ENCODE data around the gene SQSTM1. TPM values are rescaled to one million over a fixed set of nuclear protein-coding genes. Genes with fewer than 3 reads are reported as not detected.
A peak's percentile ranks its signal among the peaks of the same experiment; 100 is the strongest.

The SQSTM1 gene
- total RNA-seq, 1 donor from 2014 or later = 97.0 TPM

DNA sequence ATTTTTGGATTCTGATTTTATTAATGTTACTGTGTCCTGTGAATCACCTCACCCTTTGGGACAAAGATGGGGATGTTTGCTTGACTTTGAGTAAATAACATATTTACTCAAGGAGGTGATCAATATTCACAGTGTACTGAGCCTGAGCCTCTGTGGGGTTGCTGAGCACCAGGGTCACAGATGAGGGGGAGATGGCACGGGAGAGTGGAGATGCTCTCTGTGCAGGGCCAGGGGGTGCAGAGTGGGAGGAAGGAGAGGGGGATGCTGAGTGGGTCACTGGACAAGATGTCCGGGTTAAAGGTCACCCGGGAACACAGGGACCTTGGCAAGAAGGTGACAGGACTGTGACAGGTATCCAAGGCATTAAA lies 4.0 kb downstream of the SQSTM1 start:
- peaks cover 30% of the 10 kb centered on the region for H3K4me1 Mint-ChIP-seq (ENCODE audit: low read depth, unreplicated experiment)
- H3K4me3 Mint-ChIP-seq (ENCODE audit: unreplicated experiment) = peak overlapping the region; percentile 6
- peaks cover 10% of the 10 kb centered on the region for H3K9me3 Mint-ChIP-seq (ENCODE audit: unreplicated experiment)
- no peak for DNase-seq
- H3K36me3 Mint-ChIP-seq (ENCODE audit: unreplicated experiment) = peaks cover 4% of the 10 kb centered on the region
- TF ChIP-seq, protein P1, sequence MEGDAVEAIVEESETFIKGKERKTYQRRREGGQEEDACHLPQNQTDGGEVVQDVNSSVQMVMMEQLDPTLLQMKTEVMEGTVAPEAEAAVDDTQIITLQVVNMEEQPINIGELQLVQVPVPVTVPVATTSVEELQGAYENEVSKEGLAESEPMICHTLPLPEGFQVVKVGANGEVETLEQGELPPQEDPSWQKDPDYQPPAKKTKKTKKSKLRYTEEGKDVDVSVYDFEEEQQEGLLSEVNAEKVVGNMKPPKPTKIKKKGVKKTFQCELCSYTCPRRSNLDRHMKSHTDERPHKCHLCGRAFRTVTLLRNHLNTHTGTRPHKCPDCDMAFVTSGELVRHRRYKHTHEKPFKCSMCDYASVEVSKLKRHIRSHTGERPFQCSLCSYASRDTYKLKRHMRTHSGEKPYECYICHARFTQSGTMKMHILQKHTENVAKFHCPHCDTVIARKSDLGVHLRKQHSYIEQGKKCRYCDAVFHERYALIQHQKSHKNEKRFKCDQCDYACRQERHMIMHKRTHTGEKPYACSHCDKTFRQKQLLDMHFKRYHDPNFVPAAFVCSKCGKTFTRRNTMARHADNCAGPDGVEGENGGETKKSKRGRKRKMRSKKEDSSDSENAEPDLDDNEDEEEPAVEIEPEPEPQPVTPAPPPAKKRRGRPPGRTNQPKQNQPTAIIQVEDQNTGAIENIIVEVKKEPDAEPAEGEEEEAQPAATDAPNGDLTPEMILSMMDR (IDR thresholded peaks at IDR 0.05; ENCODE audit: partially characterized antibody, unreplicated experiment) = no peak
- peaks cover 8% of the 10 kb centered on the region for H3K27me3 Mint-ChIP-seq (ENCODE audit: unreplicated experiment)
- no peak overlapping the region for H3K27ac Mint-ChIP-seq (ENCODE audit: unreplicated experiment)

DNA sequence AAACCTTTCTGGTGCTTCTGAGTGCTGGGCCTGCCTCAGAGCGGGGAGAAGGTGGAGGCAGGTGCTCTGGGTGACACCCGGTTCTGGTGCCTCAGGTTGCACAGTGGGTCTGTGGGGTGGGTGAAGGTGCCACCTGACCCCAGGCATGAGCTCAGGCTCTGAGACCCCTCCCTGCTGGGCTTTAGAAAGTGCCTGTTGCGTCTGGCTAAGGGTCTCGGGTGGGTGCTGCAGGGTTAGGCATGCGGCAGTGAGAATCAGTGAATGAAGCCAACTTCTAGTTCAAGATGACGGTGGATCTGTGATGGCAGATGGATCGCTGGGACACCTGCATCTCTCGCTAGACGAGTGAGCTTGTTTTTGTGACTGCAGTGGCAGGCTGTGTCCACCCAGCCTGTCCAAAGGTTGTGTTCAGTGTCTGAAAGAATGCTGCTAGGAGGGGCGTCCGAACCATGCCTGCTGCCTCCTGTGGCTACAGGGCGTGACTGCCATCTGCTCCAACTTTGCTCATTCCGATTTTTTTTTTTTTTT lies 5.0 kb downstream of the SQSTM1 start:
- Mint-ChIP-seq H3K4me1 (ENCODE audit: low read depth, unreplicated experiment) (peaks cover 27% of the 10 kb centered on the region), H3K36me3 (ENCODE audit: unreplicated experiment) (peaks cover 10% of the 10 kb centered on the region), H3K4me3 (ENCODE audit: unreplicated experiment) (no peak overlapping the region), H3K27me3 (ENCODE audit: unreplicated experiment) (peaks cover 8% of the 10 kb centered on the region), H3K27ac (ENCODE audit: unreplicated experiment) (peak overlapping the region; percentile 76), H3K9me3 (ENCODE audit: unreplicated experiment) (peaks cover 12% of the 10 kb centered on the region)
- DNase-seq = no peak
- TF ChIP-seq, protein P1 (IDR thresholded peaks at IDR 0.05; ENCODE audit: partially characterized antibody, unreplicated experiment) = no peak

DNA sequence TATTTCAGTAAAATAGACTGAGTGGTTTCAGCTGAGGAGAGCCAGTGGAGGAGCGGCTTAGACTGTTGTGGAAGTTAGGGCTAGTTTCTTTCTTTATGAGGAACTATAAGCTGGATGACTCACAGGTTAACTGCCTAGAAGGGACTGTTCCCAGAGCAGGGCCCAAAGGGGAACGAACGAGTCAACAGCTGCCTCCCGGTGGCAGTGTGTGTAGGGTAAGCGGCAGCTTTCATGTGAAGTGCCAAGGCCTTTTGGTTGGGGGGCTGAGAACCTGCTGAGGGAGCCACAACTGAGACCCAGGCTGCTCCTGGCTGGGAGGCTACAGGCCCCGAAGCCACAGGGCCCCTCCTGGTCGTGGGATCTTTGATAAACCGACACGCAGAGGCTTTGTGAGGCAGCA lies 7.0 kb downstream of the SQSTM1 start:
- peaks cover 13% of the 10 kb centered on the region for H3K9me3 Mint-ChIP-seq (ENCODE audit: unreplicated experiment)
- H3K4me3 Mint-ChIP-seq (ENCODE audit: unreplicated experiment) = no peak overlapping the region
- peaks cover 20% of the 10 kb centered on the region for H3K4me1 Mint-ChIP-seq (ENCODE audit: low read depth, unreplicated experiment)
- H3K27ac Mint-ChIP-seq (ENCODE audit: unreplicated experiment) = peak overlapping the region; percentile 52
- DNase-seq = peak; percentile 33
- peaks cover 6% of the 10 kb centered on the region for H3K27me3 Mint-ChIP-seq (ENCODE audit: unreplicated experiment)
- peaks cover 17% of the 10 kb centered on the region for H3K36me3 Mint-ChIP-seq (ENCODE audit: unreplicated experiment)
- TF ChIP-seq, protein P1 (IDR thresholded peaks at IDR 0.05; ENCODE audit: partially characterized antibody, unreplicated experiment) = no peak

DNA sequence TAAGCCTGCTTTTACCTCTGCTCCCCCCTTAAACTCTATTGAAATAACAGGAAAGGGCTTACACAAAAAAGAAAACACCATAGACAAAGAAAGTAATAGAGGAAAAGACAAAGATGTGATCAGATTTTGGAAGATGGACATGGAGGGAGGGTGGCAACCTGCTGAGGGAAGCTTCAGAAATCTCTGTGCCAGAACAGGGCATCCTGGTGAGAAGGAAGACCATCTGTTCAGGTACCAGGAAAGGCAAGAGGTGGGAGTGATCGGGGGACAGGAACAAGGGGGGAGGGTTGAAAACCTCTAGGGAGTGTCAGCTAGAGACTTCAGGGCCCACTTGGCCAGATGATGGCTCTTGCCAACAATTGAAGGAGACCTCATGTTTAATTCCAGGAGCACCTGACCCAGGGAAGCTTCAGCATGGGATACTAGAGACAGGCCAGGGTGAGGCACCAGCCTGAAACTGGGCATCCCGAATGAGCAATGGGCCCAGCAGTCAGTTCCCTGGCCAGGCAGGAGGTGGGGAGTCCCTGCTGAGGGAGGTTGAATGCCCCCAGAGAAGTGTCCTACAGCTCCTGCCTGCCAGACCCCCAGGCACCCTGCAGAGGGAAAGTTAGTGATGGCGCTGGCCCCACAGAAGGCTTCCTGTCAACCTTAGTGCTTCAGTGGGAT lies 8.2 kb downstream of the SQSTM1 start:
- no peak overlapping the region for H3K4me3 Mint-ChIP-seq (ENCODE audit: unreplicated experiment)
- peaks cover 6% of the 10 kb centered on the region for H3K27me3 Mint-ChIP-seq (ENCODE audit: unreplicated experiment)
- peaks cover 18% of the 10 kb centered on the region for H3K4me1 Mint-ChIP-seq (ENCODE audit: low read depth, unreplicated experiment)
- H3K27ac Mint-ChIP-seq (ENCODE audit: unreplicated experiment) = peak overlapping the region; percentile 73
- TF ChIP-seq, protein P1 (IDR thresholded peaks at IDR 0.05; ENCODE audit: partially characterized antibody, unreplicated experiment) = no peak
- H3K9me3 Mint-ChIP-seq (ENCODE audit: unreplicated experiment) = peaks cover 12% of the 10 kb centered on the region
- peaks cover 17% of the 10 kb centered on the region for H3K36me3 Mint-ChIP-seq (ENCODE audit: unreplicated experiment)
- no peak for DNase-seq

DNA sequence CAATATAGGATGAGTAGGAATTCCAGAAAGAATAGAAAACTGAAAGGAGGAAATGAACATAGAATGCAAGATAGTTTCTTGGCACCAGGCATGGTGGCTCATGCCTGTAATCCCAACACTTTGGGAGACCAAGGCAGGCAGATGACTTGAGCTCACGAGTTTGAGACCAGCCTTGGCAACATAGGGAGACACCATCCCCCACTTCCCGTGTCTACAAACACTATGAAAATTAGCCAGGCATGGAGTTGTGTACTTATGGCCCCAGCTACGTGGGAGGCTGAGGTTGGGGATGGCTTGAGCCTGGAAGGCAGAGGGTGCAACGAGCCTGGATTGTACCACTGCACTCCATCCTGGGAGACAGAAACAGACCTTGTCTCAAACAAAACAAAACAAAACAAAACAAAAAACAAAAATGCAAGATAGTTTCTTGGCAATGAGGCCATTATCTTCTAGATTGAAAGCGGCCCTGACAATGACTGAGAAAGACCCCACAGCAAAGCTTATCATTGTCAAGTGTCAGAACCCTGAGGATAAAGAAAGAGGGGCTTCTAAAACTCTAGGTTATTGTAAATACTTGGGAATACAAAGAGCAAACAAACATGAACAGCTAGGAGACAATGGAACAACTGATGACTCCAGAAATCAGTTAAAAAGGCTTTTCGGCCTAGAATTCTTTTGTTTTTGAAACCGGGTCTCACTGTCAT lies 9.2 kb downstream of the SQSTM1 start:
- H3K36me3 Mint-ChIP-seq (ENCODE audit: unreplicated experiment) = peaks cover 17% of the 10 kb centered on the region
- peaks cover 4% of the 10 kb centered on the region for H3K27me3 Mint-ChIP-seq (ENCODE audit: unreplicated experiment)
- no peak overlapping the region for H3K27ac Mint-ChIP-seq (ENCODE audit: unreplicated experiment)
- no peak overlapping the region for H3K4me3 Mint-ChIP-seq (ENCODE audit: unreplicated experiment)
- TF ChIP-seq, protein P1 (IDR thresholded peaks at IDR 0.05; ENCODE audit: partially characterized antibody, unreplicated experiment) = no peak
- peaks cover 15% of the 10 kb centered on the region for H3K4me1 Mint-ChIP-seq (ENCODE audit: low read depth, unreplicated experiment)
- DNase-seq = no peak
- H3K9me3 Mint-ChIP-seq (ENCODE audit: unreplicated experiment) = peaks cover 12% of the 10 kb centered on the region
